K562 (cell line): ENCODE measurements around the gene CMTM5. TPM values are rescaled to one million over a fixed set of nuclear protein-coding genes. Genes with fewer than 3 reads are reported as not detected.

Source experiments
- CHD7 ChIP-seq: fragments of 200-600 bp; sonication (generic); IDR thresholded peaks from one replicate; pipeline ENCODE4 v1.6.1; 2012; ENCODE audit warnings: mild to moderate bottlenecking, low read depth, low read length, inconsistent platforms
- DPF2 ChIP-seq: fragments of 450-650 bp; IDR thresholded peaks from 2 replicates; pipeline ENCODE4 v1.6.1; 2016
- E2F6 ChIP-seq, 2 experiments: IDR thresholded peaks; 2 replicates each; pipeline ENCODE4 v1.6.1; 2011; ENCODE audit warnings: borderline replicate concordance in 1 of 2, control low read depth in 1 of 2, low read depth in 1 of 2, low read length in 1 of 2, mild to moderate bottlenecking in 1 of 2, mixed read lengths in 1 of 2, moderate library complexity in 1 of 2; ENCODE audit not compliant: insufficient read depth in 1 of 2, insufficient read length in 1 of 2, poor library complexity in 1 of 2, severe bottlenecking in 1 of 2; ENCODE audit errors: extremely low read depth in 1 of 2
- ELF2 ChIP-seq: fragments of 250-450 bp; sonication (Bioruptor Pico); IDR thresholded peaks from 2 replicates; pipeline ENCODE4 v1.5.0; 2021; ENCODE audit warnings: mild to moderate bottlenecking
- FOXJ2 ChIP-seq: fragments of 200-800 bp; sonication (Bioruptor generic); IDR thresholded peaks from 2 replicates; pipeline ENCODE4 v1.6.1; 2016; ENCODE audit warnings: missing genetic modification characterization, missing compliant biosample characterization
- HDAC1 ChIP-seq, 2 experiments: fragments of 450-650 bp; IDR thresholded peaks; 2 replicates each; pipeline ENCODE4 v1.6.1; 2016 to 2017; ENCODE audit warnings: inconsistent platforms in 1 of 2, mild to moderate bottlenecking in 1 of 2, moderate library complexity in 1 of 2
- HMG20B ChIP-seq: fragments of 250-450 bp; sonication (Bioruptor Pico); IDR thresholded peaks from 2 replicates; pipeline ENCODE4 v1.5.0; 2021; ENCODE audit warnings: mild to moderate bottlenecking
- L3MBTL2 ChIP-seq: fragments of 450-650 bp; IDR thresholded peaks from 2 replicates; pipeline ENCODE4 v1.6.1; 2016; ENCODE audit warnings: mild to moderate bottlenecking, moderate library complexity
- NR1H2 ChIP-seq: sonication (generic); formaldehyde crosslinking; IDR thresholded peaks from 2 replicates; pipeline ENCODE4 v1.4.0; 2020; ENCODE audit warnings: mild to moderate bottlenecking, missing genetic modification reagents
- RBM34 ChIP-seq: fragments of 200-400 bp; formaldehyde crosslinking; IDR thresholded peaks from 2 replicates; pipeline ENCODE4 v1.6.1; 2018; ENCODE audit warnings: low read length, borderline replicate concordance; ENCODE audit not compliant: insufficient read depth
- SAP30 ChIP-seq: fragments of 200-600 bp; sonication (generic); IDR thresholded peaks from 2 replicates; pipeline ENCODE4 v1.6.1; 2012; ENCODE audit warnings: borderline replicate concordance, low read depth, mild to moderate bottlenecking, moderate library complexity, low read length, control low read depth, inconsistent platforms; ENCODE audit not compliant: insufficient read depth, poor library complexity, severe bottlenecking
- SREBF1 ChIP-seq: fragments of 150-350 bp; IDR thresholded peaks from 2 replicates; pipeline ENCODE4 v1.6.1; 2014; ENCODE audit warnings: antibody characterized with exemption, low read depth, low read length, borderline replicate concordance
- TCF7 ChIP-seq: sonication (generic); IDR thresholded peaks from 2 replicates; pipeline ENCODE4 v1.6.1; 2016; ENCODE audit warnings: antibody characterized with exemption, borderline replicate concordance
- ZFPM2 ChIP-seq: fragments of 250-450 bp; sonication (Bioruptor Pico); IDR thresholded peaks from 2 replicates; pipeline ENCODE4 v1.5.1; 2022; ENCODE audit warnings: mild to moderate bottlenecking
- ZNF347 ChIP-seq: fragments of 450-650 bp; formaldehyde crosslinking; IDR thresholded peaks from 2 replicates; pipeline ENCODE4 v1.4.0; 2020; ENCODE audit warnings: low read depth, mild to moderate bottlenecking, moderate library complexity
- ZNF384 ChIP-seq: IDR thresholded peaks from 2 replicates; pipeline ENCODE4 v1.6.1; 2012; ENCODE audit warnings: low read depth, low read length, improper control_type of control experiment
- polyA plus RNA-seq, 8 experiments: library from polyadenylated mRNA; depleted of rRNA in 4 of 8; stranded (reverse) in 5 of 8; unstranded in 3 of 8; fragments of >200 nt; fragmentation: Nextera tagmentation in 2 of 8; fragmentation: Illumina TruSeq in 1 of 8; extraction: Ambion mirVana in 2 of 8; extraction: Trizol in 1 of 8; gene quantifications; 2 replicates each; pipeline versions ENCODE4 v1.2.1 to v1.2.3, GENCODE V29; 2011 to 2014; ENCODE audit warnings: inconsistent platforms in 1 of 8, missing spikeins in 1 of 8
- total RNA-seq, 7 experiments: library from RNA; depleted of rRNA in 6 of 7; stranded (reverse); fragments of >200 nt in 6 of 7; fragmentation: Illumina TruSeq in 2 of 7; extraction: Trizol in 2 of 7; gene quantifications; 2 replicates each; pipeline versions ENCODE4 v1.2.1 to v1.2.3, GENCODE V29; 2011 to 2021; ENCODE audit warnings: low replicate concordance in 1 of 7

Gene CMTM5
- total and polyA plus RNA-seq, 9 of the 15 experiments (the other 6 are each of a cell fraction or from before 2014, with no cell fraction given), result 0.21 TPM; not detected in 8

- no peak for TF ChIP-seq CHD7
- no peak for TF ChIP-seq ZNF347 (CRISPR knock-in tag)
- TF ChIP-seq ZFPM2, result no peak
- no peak for TF ChIP-seq SAP30
- peak; percentile 82 for TF ChIP-seq L3MBTL2
- TF ChIP-seq ZNF384, result no peak
- TF ChIP-seq TCF7, result no peak
- no peak for TF ChIP-seq HDAC1 (IDR thresholded peaks at IDR 0.05)
- no peak for TF ChIP-seq ELF2 (CRISPR knock-in tag)
- TF ChIP-seq NR1H2, result no peak
- no peak for TF ChIP-seq DPF2
- no peak for TF ChIP-seq HMG20B (CRISPR knock-in tag)
- no peak for TF ChIP-seq RBM34
- TF ChIP-seq E2F6 (IDR thresholded peaks at IDR 0.05; ENCODE audit: borderline replicate concordance in 1 of 2, extremely low read depth in 1 of 2, insufficient read depth in 1 of 2, insufficient read length in 1 of 2, low read depth in 1 of 2, low read length in 1 of 2, poor library complexity in 1 of 2, severe bottlenecking in 1 of 2), result peak in 1 of 2 experiments; percentile 20
- no peak for TF ChIP-seq FOXJ2 (tag)
- no peak for TF ChIP-seq SREBF1
These were observed 41.2 kb upstream of the CMTM5 start (continued) for GRCh38 chr14:23335623-23336022.
